ENCODE measurements around the gene SPIB. TPM values are rescaled to one million over a fixed set of nuclear protein-coding genes. Genes with fewer than 3 reads are reported as not detected.
A peak's percentile ranks its signal among the peaks of the same experiment; 100 is the strongest.

Gene SPIB
- total and polyA plus RNA-seq, 10 donors = 22.1 to 90.5 (median 41.3) TPM

DNA sequence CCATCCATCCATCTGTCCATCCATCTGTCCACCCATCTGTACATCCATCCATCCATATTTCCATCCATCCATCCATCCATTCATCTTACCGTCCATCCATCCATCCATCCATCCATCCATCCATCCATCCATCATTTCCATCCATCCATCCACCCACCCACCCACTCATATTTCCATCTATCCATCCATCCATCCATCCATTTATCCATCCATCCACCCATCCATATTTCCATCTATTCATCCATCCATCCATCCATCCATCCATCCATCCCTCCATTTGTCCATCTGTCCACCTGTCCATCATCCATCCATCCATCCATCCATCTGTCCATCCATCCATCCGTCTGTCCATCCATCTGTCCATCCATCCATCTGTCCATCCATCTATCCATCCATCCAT, 37.3 kb downstream of the SPIB start:
- no peak for DNase-seq
- 71 to 96% (median 81%) methylated on average over 2 of the region's 2 CpGs for WGBS, 5 donors
- Histone ChIP-seq H3K4me3 (no peak overlapping the region), H3K27me3 (replicated peaks in 1 of 7) (peaks cover 0 to 42% (median 12%) of the 10 kb centered on the region in 7 donors), H3K9me3 (no peaks in the 10 kb centered on the region), H3K4me1 (peaks cover 0 to 15% (median 11%) of the 10 kb centered on the region in 6 donors), H3K36me3 (no peaks in the 10 kb centered on the region), H3K27ac (no peak overlapping the region)
- TF ChIP-seq, protein P1, sequence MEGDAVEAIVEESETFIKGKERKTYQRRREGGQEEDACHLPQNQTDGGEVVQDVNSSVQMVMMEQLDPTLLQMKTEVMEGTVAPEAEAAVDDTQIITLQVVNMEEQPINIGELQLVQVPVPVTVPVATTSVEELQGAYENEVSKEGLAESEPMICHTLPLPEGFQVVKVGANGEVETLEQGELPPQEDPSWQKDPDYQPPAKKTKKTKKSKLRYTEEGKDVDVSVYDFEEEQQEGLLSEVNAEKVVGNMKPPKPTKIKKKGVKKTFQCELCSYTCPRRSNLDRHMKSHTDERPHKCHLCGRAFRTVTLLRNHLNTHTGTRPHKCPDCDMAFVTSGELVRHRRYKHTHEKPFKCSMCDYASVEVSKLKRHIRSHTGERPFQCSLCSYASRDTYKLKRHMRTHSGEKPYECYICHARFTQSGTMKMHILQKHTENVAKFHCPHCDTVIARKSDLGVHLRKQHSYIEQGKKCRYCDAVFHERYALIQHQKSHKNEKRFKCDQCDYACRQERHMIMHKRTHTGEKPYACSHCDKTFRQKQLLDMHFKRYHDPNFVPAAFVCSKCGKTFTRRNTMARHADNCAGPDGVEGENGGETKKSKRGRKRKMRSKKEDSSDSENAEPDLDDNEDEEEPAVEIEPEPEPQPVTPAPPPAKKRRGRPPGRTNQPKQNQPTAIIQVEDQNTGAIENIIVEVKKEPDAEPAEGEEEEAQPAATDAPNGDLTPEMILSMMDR (IDR thresholded peaks at IDR 0.05 in 8 of 11, conservative IDR thresholded peaks at IDR 0.05 in 3 of 11) = peak in 1 of 11 experiments; percentile 4
- TF ChIP-seq POLR2A (IDR thresholded peaks at IDR 0.05) = no peak
- intact Hi-C loops (cut with DNase I; ENCODE audit: low total_unique reads) = no loop called here

DNA sequence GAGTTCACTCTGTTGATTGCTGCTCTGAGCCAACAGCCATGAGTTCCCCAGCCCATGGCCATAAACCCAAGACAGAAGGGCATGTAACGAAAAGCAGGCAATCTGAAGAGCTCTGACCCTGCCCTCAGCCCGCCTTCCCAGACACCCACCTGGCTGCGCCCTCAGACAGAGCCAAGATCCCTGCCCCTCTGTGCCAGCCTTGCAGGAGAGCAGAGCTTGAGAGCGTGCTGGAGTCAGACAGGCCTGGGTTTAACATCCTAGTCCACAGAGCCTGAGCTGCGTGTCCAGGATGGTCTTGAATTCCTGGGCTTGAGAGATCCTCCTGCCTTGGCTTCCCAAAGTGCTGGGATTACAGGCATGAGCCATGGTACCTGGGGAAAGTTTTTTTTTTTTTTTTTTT, 38.6 kb downstream of the SPIB start:
- H3K36me3 ChIP-seq = no peaks in the 10 kb centered on the region
- H3K4me1 ChIP-seq = peaks cover 0 to 19% (median 14%) of the 10 kb centered on the region in 6 donors
- DNase-seq = no peak
- H3K27me3 ChIP-seq (replicated peaks in 1 of 7) = peaks cover 0 to 50% (median 15%) of the 10 kb centered on the region in 7 donors
- TF ChIP-seq, protein P1 (IDR thresholded peaks at IDR 0.05 in 8 of 11, conservative IDR thresholded peaks at IDR 0.05 in 3 of 11) = no peak
- no peak for TF ChIP-seq POLR2AphosphoS5 (IDR thresholded peaks at IDR 0.05)
- TF ChIP-seq POLR2A (IDR thresholded peaks at IDR 0.05) = no peak
- no peak overlapping the region for H3K4me3 ChIP-seq
- 79 to 93% (median 87%) methylated on average over 5 of the region's 5 CpGs for WGBS, 5 donors
- no peak overlapping the region for H3K27ac ChIP-seq
- no peaks in the 10 kb centered on the region for H3K9me3 ChIP-seq
- intact Hi-C loops (cut with DNase I; ENCODE audit: low total_unique reads) = no loop called here

DNA sequence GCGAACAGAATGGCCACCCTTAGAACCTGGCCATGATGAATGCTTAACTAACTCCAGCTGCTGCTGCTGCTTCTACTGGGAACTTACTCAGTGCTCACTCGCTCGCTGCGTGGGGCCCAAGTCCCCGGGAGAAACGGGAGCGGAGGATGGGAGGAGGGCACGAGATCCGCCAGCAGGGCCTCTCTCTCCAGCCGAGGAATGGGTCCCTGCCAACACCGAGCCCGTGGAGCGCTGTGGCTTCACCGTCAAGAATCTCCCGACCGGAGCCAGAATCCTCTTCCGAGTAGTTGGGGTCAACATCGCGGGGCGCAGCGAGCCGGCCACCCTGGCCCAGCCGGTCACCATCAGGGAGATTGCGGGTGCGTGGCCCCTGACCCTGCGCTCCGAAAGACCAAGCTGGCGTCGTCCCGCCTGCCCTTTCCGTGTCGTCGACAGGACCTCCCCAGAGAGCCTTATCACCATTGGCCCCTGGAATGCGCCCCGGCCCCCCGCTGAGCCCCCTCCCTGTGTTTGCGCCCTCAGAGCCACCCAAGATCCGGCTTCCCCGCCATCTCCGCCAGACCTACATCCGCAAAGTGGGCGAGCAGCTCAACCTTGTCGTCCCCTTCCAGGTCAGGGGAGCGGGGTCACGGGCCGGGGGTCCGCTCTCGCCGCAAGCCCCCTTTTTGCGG, 39.8 kb downstream of the SPIB start:
- Histone ChIP-seq H3K9me3 (no peaks in the 10 kb centered on the region), H3K27ac (no peak overlapping the region), H3K4me1 (peaks cover 0 to 19% (median 14%) of the 10 kb centered on the region in 6 donors), H3K36me3 (no peaks in the 10 kb centered on the region), H3K4me3 (no peak overlapping the region), H3K27me3 (replicated peaks in 1 of 7) (peaks cover 0 to 54% (median 15%) of the 10 kb centered on the region in 7 donors)
- 33 to 61% (median 54%) methylated on average over 34 to 50 of the region's 50 CpGs for WGBS, 5 donors
- intact Hi-C loops (cut with DNase I; ENCODE audit: low total_unique reads) = no loop called here
- TF ChIP-seq POLR2AphosphoS5 (IDR thresholded peaks at IDR 0.05) (no peak), POLR2A (IDR thresholded peaks at IDR 0.05) (no peak)
- TF ChIP-seq, protein P1 (IDR thresholded peaks at IDR 0.05 in 8 of 11, conservative IDR thresholded peaks at IDR 0.05 in 3 of 11) = no peak
- DNase-seq = no peak

DNA sequence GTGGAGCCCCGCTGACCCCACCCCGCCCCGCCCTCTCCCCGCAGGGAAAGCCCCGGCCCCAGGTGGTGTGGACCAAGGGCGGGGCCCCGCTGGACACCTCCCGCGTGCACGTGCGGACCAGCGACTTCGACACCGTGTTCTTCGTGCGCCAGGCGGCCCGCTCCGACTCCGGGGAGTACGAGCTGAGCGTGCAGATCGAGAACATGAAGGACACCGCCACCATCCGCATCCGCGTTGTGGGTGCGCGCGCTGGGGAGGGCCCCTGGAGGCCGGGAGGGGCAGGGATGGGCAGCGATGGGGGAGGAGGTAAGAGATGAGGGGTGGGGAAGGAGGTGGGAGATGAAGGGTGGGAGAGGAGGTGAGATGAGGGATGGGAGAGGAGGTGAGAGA, 40.3 kb downstream of the SPIB start:
- TF ChIP-seq POLR2A (IDR thresholded peaks at IDR 0.05) (no peak), POLR2AphosphoS5 (IDR thresholded peaks at IDR 0.05) (no peak)
- TF ChIP-seq, protein P1 (IDR thresholded peaks at IDR 0.05 in 8 of 11, conservative IDR thresholded peaks at IDR 0.05 in 3 of 11) = no peak
- Histone ChIP-seq H3K36me3 (no peaks in the 10 kb centered on the region), H3K27me3 (replicated peaks in 1 of 7) (peaks cover 0 to 54% (median 15%) of the 10 kb centered on the region in 7 donors), H3K9me3 (no peaks in the 10 kb centered on the region), H3K4me3 (no peak overlapping the region), H3K4me1 (peaks cover 0 to 19% (median 14%) of the 10 kb centered on the region in 6 donors), H3K27ac (no peak overlapping the region)
- no peak for DNase-seq
- 56 to 88% (median 75%) methylated on average over 16 to 32 of the region's 32 CpGs for WGBS, 5 donors
- intact Hi-C loops (cut with DNase I; ENCODE audit: low total_unique reads) = no loop called here
